ENCODE measurements around the gene RAI2. TPM values are rescaled to one million over a fixed set of nuclear protein-coding genes. Genes with fewer than 3 reads are reported as not detected.

Gene RAI2
- total RNA-seq, 3 donors from 2014 or later, result 12.0 to 38.9 (median 18.0) TPM

DNA sequence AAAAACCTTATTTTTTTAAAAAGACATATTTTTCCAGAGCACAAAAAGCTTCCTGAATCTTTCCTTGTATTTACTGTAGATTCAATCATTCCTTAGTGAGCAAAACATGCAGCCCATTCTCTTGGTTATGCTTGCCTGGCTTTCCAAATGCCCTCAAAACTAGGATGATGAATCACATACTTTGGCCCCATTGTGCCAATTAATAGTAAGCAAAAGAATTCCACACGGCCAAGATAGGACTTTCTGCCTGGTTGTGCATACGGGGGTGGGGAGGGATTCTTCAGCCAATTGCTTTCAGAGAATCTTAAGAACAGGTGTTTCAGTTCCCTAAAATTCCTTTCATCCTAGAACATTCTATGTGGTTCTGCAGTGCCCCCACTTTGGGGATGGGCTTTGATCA, 7.0 kb downstream of the RAI2 start:
- peaks cover 0 to 17% of the 10 kb centered on the region in 2 donors for H3K27me3 ChIP-seq
- no peaks in the 10 kb centered on the region for H3K4me1 ChIP-seq
- H3K9me3 ChIP-seq, result no peaks in the 10 kb centered on the region
- H3K4me3 ChIP-seq, result no peak overlapping the region
- TF ChIP-seq, protein P1, sequence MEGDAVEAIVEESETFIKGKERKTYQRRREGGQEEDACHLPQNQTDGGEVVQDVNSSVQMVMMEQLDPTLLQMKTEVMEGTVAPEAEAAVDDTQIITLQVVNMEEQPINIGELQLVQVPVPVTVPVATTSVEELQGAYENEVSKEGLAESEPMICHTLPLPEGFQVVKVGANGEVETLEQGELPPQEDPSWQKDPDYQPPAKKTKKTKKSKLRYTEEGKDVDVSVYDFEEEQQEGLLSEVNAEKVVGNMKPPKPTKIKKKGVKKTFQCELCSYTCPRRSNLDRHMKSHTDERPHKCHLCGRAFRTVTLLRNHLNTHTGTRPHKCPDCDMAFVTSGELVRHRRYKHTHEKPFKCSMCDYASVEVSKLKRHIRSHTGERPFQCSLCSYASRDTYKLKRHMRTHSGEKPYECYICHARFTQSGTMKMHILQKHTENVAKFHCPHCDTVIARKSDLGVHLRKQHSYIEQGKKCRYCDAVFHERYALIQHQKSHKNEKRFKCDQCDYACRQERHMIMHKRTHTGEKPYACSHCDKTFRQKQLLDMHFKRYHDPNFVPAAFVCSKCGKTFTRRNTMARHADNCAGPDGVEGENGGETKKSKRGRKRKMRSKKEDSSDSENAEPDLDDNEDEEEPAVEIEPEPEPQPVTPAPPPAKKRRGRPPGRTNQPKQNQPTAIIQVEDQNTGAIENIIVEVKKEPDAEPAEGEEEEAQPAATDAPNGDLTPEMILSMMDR (IDR thresholded peaks at IDR 0.05), result no peak
- no peak for TF ChIP-seq POLR2A (IDR thresholded peaks at IDR 0.05)
- TF ChIP-seq POLR2AphosphoS5 (IDR thresholded peaks at IDR 0.05), result no peak
- peak overlapping the region in 1 of 2 donors; percentile 32 for H3K27ac ChIP-seq
- intact Hi-C loops (cut with DNase I; ENCODE audit: low total_unique reads), result no loop called here
- H3K36me3 ChIP-seq, result no peaks in the 10 kb centered on the region
- no peak for DNase-seq (ENCODE audit: low spot score in 2 of 2)

GRCh38 chrX:17851874-17852273, 9.2 kb downstream of the RAI2 start:
- Histone ChIP-seq H3K9me3 (no peaks in the 10 kb centered on the region), H3K27me3 (peaks cover 0 to 23% of the 10 kb centered on the region in 2 donors), H3K36me3 (no peaks in the 10 kb centered on the region), H3K27ac (peak overlapping the region in 1 of 2 donors; percentile 30), H3K4me1 (no peaks in the 10 kb centered on the region), H3K4me3 (no peak overlapping the region)
- no peak for TF ChIP-seq POLR2AphosphoS5 (IDR thresholded peaks at IDR 0.05)
- TF ChIP-seq, protein P1 (IDR thresholded peaks at IDR 0.05), result no peak
- no peak for TF ChIP-seq POLR2A (IDR thresholded peaks at IDR 0.05)
- no peak for DNase-seq (ENCODE audit: low spot score in 2 of 2)
- intact Hi-C loops (cut with DNase I; ENCODE audit: low total_unique reads), result no loop called here

- DNase-seq (ENCODE audit: low spot score in 2 of 2), result no peak
- intact Hi-C loops (cut with DNase I; ENCODE audit: low total_unique reads), result loop anchor here (5.0 kb wide), 1 partner anchor 1011 kb away; no protein-coding TSS in a partner anchor
- TF ChIP-seq POLR2AphosphoS5 (IDR thresholded peaks at IDR 0.05), result no peak
- H3K9me3 ChIP-seq, result no peaks in the 10 kb centered on the region
- no peak overlapping the region for H3K4me3 ChIP-seq
- peak overlapping the region; percentile 36 to 61 for H3K27ac ChIP-seq
- H3K36me3 ChIP-seq, result no peaks in the 10 kb centered on the region
- H3K27me3 ChIP-seq, result peaks cover 0 to 33% of the 10 kb centered on the region in 2 donors
- no peaks in the 10 kb centered on the region for H3K4me1 ChIP-seq
Measured at GRCh38 chrX:17848545-17849265, 12.4 kb downstream of the RAI2 start.

- DNase-seq (ENCODE audit: low spot score in 2 of 2), result no peak
- H3K9me3 ChIP-seq, result no peaks in the 10 kb centered on the region
Measured at GRCh38 chrX:17846045-17846444, 15.1 kb downstream of the RAI2 start.

DNA sequence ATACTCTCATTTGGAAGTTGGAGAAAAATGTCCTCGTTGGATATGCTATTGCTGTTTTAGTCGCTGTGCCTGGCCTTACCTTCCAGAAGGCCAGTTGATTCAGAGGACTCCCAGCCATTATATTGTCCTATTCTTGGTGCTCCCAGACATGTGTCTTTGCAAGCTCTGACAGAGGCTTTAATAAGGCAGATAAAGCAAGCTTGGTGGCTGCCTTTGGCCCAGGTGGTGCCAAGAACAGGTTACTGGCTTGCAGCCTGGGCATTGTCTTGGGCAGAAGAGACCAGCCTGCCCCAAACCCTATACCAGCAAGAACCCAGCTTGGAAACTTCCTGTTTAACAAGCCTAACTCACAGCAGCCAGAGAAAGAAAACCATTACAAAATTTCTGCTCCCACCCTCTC, 16.9 kb downstream of the RAI2 start:
- H3K27ac ChIP-seq, result no peak overlapping the region
- peaks cover 0 to 33% of the 10 kb centered on the region in 2 donors for H3K27me3 ChIP-seq
- no peaks in the 10 kb centered on the region for H3K4me1 ChIP-seq
- no peaks in the 10 kb centered on the region for H3K36me3 ChIP-seq
- no peak overlapping the region for H3K4me3 ChIP-seq
- DNase-seq (ENCODE audit: low spot score in 2 of 2), result no peak
- no peak for TF ChIP-seq POLR2A (IDR thresholded peaks at IDR 0.05)
- TF ChIP-seq, protein P1 (IDR thresholded peaks at IDR 0.05), result no peak
- TF ChIP-seq POLR2AphosphoS5 (IDR thresholded peaks at IDR 0.05), result no peak
- H3K9me3 ChIP-seq, result no peaks in the 10 kb centered on the region
- intact Hi-C loops (cut with DNase I; ENCODE audit: low total_unique reads), result no loop called here

More at GRCh38 chrX:17846045-17846444, 15.1 kb downstream of the RAI2 start:
- TF ChIP-seq, protein P1 (IDR thresholded peaks at IDR 0.05), result no peak
- no peak for TF ChIP-seq POLR2A (IDR thresholded peaks at IDR 0.05)
- TF ChIP-seq POLR2AphosphoS5 (IDR thresholded peaks at IDR 0.05), result no peak
- intact Hi-C loops (cut with DNase I; ENCODE audit: low total_unique reads), result loop anchor here (5.0 kb wide), 1 partner anchor 1009 kb away; no protein-coding TSS in a partner anchor
- H3K27me3 ChIP-seq, result peaks cover 0 to 26% of the 10 kb centered on the region in 2 donors
- H3K36me3 ChIP-seq, result no peaks in the 10 kb centered on the region
- H3K4me3 ChIP-seq, result no peak overlapping the region
- H3K27ac ChIP-seq, result peak overlapping the region; percentile 43 to 50
- no peaks in the 10 kb centered on the region for H3K4me1 ChIP-seq
